Breast epithelium (tissue), 3 donors: ENCODE data around the gene DEDD2.

Experiments
- CTCF ChIP-seq, 3 donors: fragments of 450-650 bp; IDR thresholded peaks; one replicate each; pipeline ENCODE4 v1.5.1; 2016 to 2017; ENCODE audit warnings: antibody characterized with exemption in 3 of 3, mild to moderate bottlenecking in 3 of 3, moderate library complexity in 3 of 3
- POLR2A ChIP-seq: fragments of 450-650 bp; IDR thresholded peaks from one replicate; pipeline ENCODE4 v1.6.1; 2016; ENCODE audit warnings: antibody characterized with exemption, mild to moderate bottlenecking, moderate library complexity

- TF ChIP-seq CTCF (IDR thresholded peaks at IDR 0.05) (no peak), POLR2A (no peak)
Measured at GRCh38 chr19:42261763-42262162, 44.3 kb upstream of the DEDD2 start.
